Measurements from ENCODE around the gene OMP. TPM values are rescaled to one million over a fixed set of nuclear protein-coding genes. Genes with fewer than 3 reads are reported as not detected.

OMP gene
- total RNA-seq, 1 donor from 2014 or later, result not detected

DNA sequence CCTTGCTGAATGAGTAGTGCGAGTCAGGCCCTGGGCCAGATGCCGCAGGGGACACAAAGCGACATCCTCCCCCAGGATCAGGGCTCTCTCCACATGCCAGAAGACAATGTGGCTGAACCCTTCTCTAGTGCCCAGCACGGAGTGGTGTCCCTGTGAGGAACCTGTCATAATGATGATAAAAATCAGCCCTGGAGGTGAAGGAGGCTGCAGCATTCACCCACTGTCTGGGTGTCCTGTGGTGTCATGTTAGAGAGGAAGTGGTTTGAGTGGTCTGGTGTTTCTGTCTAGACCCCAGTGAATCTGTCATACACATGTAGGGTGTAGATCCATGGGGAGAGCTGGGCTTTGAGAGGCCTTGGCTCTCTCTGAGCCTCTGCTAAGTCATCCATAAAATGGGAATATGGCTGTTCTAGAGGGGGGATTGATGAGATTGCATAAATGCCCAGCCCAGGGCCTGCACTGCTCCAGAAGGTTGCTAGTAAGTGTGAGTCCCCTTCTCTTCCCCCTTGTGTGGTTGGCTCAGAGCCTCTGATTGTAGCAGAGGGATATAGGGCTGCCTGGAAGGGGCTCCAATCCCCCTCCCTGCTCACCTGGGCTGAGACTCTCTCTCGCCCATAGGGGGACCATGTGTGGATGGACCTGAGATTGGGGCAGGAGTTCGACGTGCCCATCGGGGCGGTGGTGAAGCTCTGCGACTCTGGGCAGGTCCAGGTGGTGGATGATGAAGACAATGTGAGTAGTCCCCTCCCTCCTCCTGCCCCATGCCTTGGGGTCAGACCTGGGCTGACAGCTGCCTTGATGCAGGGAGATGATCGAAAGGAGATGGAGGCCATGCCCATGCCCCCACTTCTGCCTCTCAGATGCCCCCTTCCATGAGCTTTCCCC is 39.7 kb downstream of the OMP start:
- H3K36me3 Mint-ChIP-seq (ENCODE audit: unreplicated experiment), result no peaks in the 10 kb centered on the region
- H3K27ac Mint-ChIP-seq (ENCODE audit: unreplicated experiment), result no peak overlapping the region
- DNase-seq, result no peak
- peaks cover 6% of the 10 kb centered on the region for H3K9me3 Mint-ChIP-seq (ENCODE audit: unreplicated experiment)
- H3K27me3 Mint-ChIP-seq (ENCODE audit: unreplicated experiment), result peaks cover 8% of the 10 kb centered on the region
- H3K4me3 Mint-ChIP-seq (ENCODE audit: unreplicated experiment), result no peak overlapping the region
- peaks cover 34% of the 10 kb centered on the region for H3K4me1 Mint-ChIP-seq (ENCODE audit: low read depth, unreplicated experiment)
- TF ChIP-seq, protein P1, sequence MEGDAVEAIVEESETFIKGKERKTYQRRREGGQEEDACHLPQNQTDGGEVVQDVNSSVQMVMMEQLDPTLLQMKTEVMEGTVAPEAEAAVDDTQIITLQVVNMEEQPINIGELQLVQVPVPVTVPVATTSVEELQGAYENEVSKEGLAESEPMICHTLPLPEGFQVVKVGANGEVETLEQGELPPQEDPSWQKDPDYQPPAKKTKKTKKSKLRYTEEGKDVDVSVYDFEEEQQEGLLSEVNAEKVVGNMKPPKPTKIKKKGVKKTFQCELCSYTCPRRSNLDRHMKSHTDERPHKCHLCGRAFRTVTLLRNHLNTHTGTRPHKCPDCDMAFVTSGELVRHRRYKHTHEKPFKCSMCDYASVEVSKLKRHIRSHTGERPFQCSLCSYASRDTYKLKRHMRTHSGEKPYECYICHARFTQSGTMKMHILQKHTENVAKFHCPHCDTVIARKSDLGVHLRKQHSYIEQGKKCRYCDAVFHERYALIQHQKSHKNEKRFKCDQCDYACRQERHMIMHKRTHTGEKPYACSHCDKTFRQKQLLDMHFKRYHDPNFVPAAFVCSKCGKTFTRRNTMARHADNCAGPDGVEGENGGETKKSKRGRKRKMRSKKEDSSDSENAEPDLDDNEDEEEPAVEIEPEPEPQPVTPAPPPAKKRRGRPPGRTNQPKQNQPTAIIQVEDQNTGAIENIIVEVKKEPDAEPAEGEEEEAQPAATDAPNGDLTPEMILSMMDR (IDR thresholded peaks at IDR 0.05; ENCODE audit: partially characterized antibody, unreplicated experiment), result no peak

DNA sequence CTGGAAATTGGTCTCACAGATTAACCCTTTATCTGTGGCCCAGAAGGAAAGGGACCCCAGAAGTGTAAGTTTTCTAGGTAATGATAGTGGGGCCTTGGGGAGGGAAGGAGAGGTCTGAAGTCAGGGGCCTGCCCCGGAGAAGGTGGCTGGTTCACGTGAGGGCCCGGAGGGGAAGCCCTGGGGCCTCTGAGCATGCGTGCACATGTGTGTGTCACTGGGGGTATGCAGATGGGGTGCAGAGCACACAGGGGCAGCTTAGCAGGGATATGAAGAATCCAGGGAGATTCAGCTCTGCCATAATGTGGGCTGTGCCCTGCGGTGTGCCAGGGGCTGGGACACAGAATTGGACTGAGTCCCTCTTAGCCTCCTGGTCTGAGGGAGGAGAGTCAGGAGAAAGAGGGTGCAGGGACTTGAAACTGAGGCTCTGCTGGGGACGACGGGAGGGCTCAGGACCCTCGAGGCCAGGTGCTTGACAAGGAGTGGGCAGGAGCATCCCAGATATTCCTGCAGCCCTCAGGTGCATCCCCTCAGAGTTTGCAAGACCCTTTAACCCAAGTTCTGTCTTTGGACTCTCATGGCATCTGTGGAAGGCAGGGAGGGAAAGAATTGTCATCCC is 40.9 kb downstream of the OMP start:
- Mint-ChIP-seq H3K27ac (ENCODE audit: unreplicated experiment) (no peak overlapping the region), H3K4me1 (ENCODE audit: low read depth, unreplicated experiment) (peaks cover 39% of the 10 kb centered on the region), H3K9me3 (ENCODE audit: unreplicated experiment) (peaks cover 8% of the 10 kb centered on the region), H3K27me3 (ENCODE audit: unreplicated experiment) (peaks cover 8% of the 10 kb centered on the region), H3K36me3 (ENCODE audit: unreplicated experiment) (no peaks in the 10 kb centered on the region), H3K4me3 (ENCODE audit: unreplicated experiment) (no peak overlapping the region)
- DNase-seq, result no peak
- TF ChIP-seq, protein P1 (IDR thresholded peaks at IDR 0.05; ENCODE audit: partially characterized antibody, unreplicated experiment), result no peak

DNA sequence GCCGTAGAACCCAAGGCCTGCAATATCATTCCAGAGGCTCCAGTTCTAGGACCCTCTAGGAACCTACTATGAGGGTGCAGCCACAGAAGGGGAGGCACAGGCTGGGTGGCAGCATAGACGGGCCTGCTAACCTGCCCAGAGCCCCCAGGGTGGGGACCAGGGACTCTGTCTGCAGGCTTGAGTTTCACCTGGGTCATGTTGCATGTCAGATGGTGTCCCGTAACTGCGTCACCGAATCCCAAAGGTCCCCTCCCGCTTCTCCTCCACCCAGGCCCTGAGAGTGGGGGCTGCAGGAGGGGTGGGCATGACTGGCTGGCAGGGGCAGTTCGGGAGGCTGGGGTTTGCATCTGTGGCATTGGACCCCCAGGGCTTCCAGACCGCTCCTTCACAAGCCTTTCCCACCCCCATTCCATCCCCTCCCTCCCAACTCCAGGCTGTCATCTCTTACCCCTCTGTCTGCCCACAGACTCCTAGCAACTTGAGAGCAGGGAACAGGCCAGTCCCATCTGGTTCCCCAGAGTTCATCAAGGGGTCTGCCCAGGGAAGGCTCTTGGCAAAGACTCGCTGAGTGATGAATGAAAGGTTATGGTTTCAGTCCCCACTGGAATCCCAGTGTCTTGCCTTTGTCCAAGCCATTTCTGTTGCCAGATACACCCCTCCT is 41.7 kb downstream of the OMP start:
- peaks cover 8% of the 10 kb centered on the region for H3K27me3 Mint-ChIP-seq (ENCODE audit: unreplicated experiment)
- H3K4me1 Mint-ChIP-seq (ENCODE audit: low read depth, unreplicated experiment), result peaks cover 34% of the 10 kb centered on the region
- TF ChIP-seq, protein P1 (IDR thresholded peaks at IDR 0.05; ENCODE audit: partially characterized antibody, unreplicated experiment), result no peak
- peaks cover 8% of the 10 kb centered on the region for H3K9me3 Mint-ChIP-seq (ENCODE audit: unreplicated experiment)
- H3K27ac Mint-ChIP-seq (ENCODE audit: unreplicated experiment), result no peak overlapping the region
- H3K4me3 Mint-ChIP-seq (ENCODE audit: unreplicated experiment), result no peak overlapping the region
- no peak for DNase-seq
- H3K36me3 Mint-ChIP-seq (ENCODE audit: unreplicated experiment), result no peaks in the 10 kb centered on the region

DNA sequence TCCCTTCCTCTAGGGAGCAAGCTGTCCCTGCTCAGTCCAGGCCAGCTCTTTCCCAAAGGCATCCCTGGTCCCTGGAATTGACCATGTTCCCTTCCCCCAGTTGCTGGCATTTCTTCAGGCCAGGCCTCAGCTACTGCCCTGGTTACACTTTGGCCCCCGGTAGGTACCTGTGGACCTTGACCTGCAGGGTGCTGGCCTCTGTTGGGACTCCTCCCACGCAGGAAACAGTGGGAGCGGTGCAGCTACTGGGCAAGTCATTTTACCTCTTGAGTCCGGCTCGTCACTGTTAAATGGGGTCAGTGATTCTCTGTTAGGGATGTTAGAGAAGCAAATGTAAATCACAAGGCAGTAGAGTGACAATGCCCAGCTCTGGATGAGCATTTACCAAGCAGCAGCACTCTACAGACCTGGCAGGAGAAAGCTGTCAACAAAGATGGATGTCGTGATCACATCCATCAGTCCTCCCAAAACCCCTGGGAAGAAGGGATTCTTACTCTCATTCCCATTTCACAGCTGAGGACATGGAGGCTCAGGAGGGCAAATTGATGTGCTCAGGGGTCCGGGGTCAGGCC is 42.3 kb downstream of the OMP start:
- TF ChIP-seq, protein P1 (IDR thresholded peaks at IDR 0.05; ENCODE audit: partially characterized antibody, unreplicated experiment), result no peak
- Mint-ChIP-seq H3K4me3 (ENCODE audit: unreplicated experiment) (no peak overlapping the region), H3K27ac (ENCODE audit: unreplicated experiment) (no peak overlapping the region), H3K4me1 (ENCODE audit: low read depth, unreplicated experiment) (peaks cover 30% of the 10 kb centered on the region), H3K9me3 (ENCODE audit: unreplicated experiment) (peaks cover 8% of the 10 kb centered on the region), H3K27me3 (ENCODE audit: unreplicated experiment) (peaks cover 8% of the 10 kb centered on the region), H3K36me3 (ENCODE audit: unreplicated experiment) (no peaks in the 10 kb centered on the region)
- DNase-seq, result no peak
